Esophagus (tissue), 2 donors: ENCODE results near the gene INTS11. TPM values are rescaled to one million over a fixed set of nuclear protein-coding genes. Genes with fewer than 3 reads are reported as not detected.

Source experiments
- H3K27ac ChIP-seq, 2 donors: one replicate each; pipeline ENCODE4 v1.5.1; 2013; ENCODE audit warnings: low read depth in 2 of 2, mild to moderate bottlenecking in 2 of 2, inconsistent platforms in 1 of 2, low read length in 1 of 2, moderate library complexity in 1 of 2
- H3K27me3 ChIP-seq, 2 donors: one replicate each; pipeline ENCODE4 v1.6.1; 2013; ENCODE audit warnings: low read length in 2 of 2, control low read depth in 1 of 2, mild to moderate bottlenecking in 1 of 2; ENCODE audit not compliant: insufficient read depth in 2 of 2, control insufficient read depth in 1 of 2
- H3K36me3 ChIP-seq, 2 donors: one replicate each; pipeline ENCODE4 v1.6.1; 2013; ENCODE audit warnings: low read length in 1 of 2; ENCODE audit not compliant: control insufficient read depth in 2 of 2, insufficient read depth in 2 of 2
- H3K4me1 ChIP-seq, 2 donors: one replicate each; pipeline ENCODE4 v1.6.1; 2013; ENCODE audit warnings: low read length in 1 of 2; ENCODE audit not compliant: control insufficient read depth in 2 of 2, insufficient read depth in 2 of 2
- H3K4me3 ChIP-seq, 2 donors: one replicate each; pipeline ENCODE4 v1.5.1; 2013; ENCODE audit warnings: low read length in 2 of 2, mild to moderate bottlenecking in 2 of 2, low read depth in 1 of 2, moderate library complexity in 1 of 2
- H3K9me3 ChIP-seq, 2 donors: one replicate each; pipeline ENCODE4 v1.6.1; 2013; ENCODE audit warnings: mild to moderate bottlenecking in 2 of 2, low read depth in 1 of 2, low read length in 1 of 2, moderate library complexity in 1 of 2; ENCODE audit not compliant: control insufficient read depth in 2 of 2, insufficient read depth in 1 of 2
- WGBS, 2 donors: extraction: QIAGEN DNeasy Blood & Tissue Kit; methylation state at CpG; one replicate each; pipeline ENCODE4 v1.1.7; 2013; 5-methylcytosine and 5-hydroxymethylcytosine counted together
- polyA plus RNA-seq, 2 donors: library from polyadenylated mRNA; stranded (reverse); fragments of 200-250 nt; gene quantifications; one replicate each; pipeline ENCODE4 v1.2.3, GENCODE V29; 2013
- donor health status: healthy with polysubstance abuse.
- donor health status: Bipolar disorder and iron deficiency.

INTS11 gene
- polyA plus RNA-seq, 2 donors: 74.1 to 127 TPM

GRCh38 chr1:1304331-1305299, 19.8 kb downstream of the INTS11 start:
- no peaks in the 10 kb centered on the region for H3K9me3 ChIP-seq
- peak overlapping the region; percentile 37 to 69 for H3K4me3 ChIP-seq
- H3K27ac ChIP-seq: peak overlapping the region; percentile 86 to 98
- H3K27me3 ChIP-seq: no peaks in the 10 kb centered on the region
- H3K36me3 ChIP-seq: peaks cover 0 to 8% of the 10 kb centered on the region in 2 donors
- 18 to 41% methylated on average over 28 to 29 of the region's 29 CpGs for WGBS, 2 donors
- H3K4me1 ChIP-seq: peaks cover 28 to 60% of the 10 kb centered on the region in 2 donors

- peaks cover 0 to 10% of the 10 kb centered on the region in 2 donors for H3K36me3 ChIP-seq
- no peaks in the 10 kb centered on the region for H3K9me3 ChIP-seq
- H3K4me1 ChIP-seq: peaks cover 28 to 55% of the 10 kb centered on the region in 2 donors
- no peaks in the 10 kb centered on the region for H3K27me3 ChIP-seq
- 58 to 76% methylated on average over 13 of the region's 13 CpGs for WGBS, 2 donors
- H3K4me3 ChIP-seq: peak overlapping the region in 1 of 2 donors; percentile 4
- peak overlapping the region; percentile 80 to 98 for H3K27ac ChIP-seq
These were observed 20.7 kb downstream of the INTS11 start for GRCh38 chr1:1303736-1304135.

GRCh38 chr1:1302951-1303509, 21.4 kb downstream of the INTS11 start:
- Histone ChIP-seq H3K4me1 (peaks cover 28 to 55% of the 10 kb centered on the region in 2 donors), H3K4me3 (peak overlapping the region in 1 of 2 donors; percentile 19), H3K27ac (peak overlapping the region; percentile 80 to 98)

GRCh38 chr1:1302006-1302430, 22.4 kb downstream of the INTS11 start:
- no peaks in the 10 kb centered on the region for H3K27me3 ChIP-seq
- H3K4me1 ChIP-seq: peaks cover 27 to 54% of the 10 kb centered on the region in 2 donors
- H3K9me3 ChIP-seq: no peaks in the 10 kb centered on the region
- H3K36me3 ChIP-seq: peaks cover 0 to 17% of the 10 kb centered on the region in 2 donors
- no peak overlapping the region for H3K4me3 ChIP-seq
- peak overlapping the region in 1 of 2 donors; percentile 4 for H3K27ac ChIP-seq
- WGBS, 2 donors: 85 to 89% methylated on average over 9 of the region's 9 CpGs

More at GRCh38 chr1:1302951-1303509, 21.4 kb downstream of the INTS11 start:
- Histone ChIP-seq H3K36me3 (peaks cover 0 to 12% of the 10 kb centered on the region in 2 donors), H3K9me3 (no peaks in the 10 kb centered on the region), H3K27me3 (no peaks in the 10 kb centered on the region)
- 47 to 70% methylated on average over 31 of the region's 31 CpGs for WGBS, 2 donors

- Histone ChIP-seq H3K4me3 (no peak overlapping the region), H3K27ac (no peak overlapping the region), H3K9me3 (no peaks in the 10 kb centered on the region), H3K4me1 (peaks cover 12 to 38% of the 10 kb centered on the region in 2 donors), H3K36me3 (peaks cover 0 to 30% of the 10 kb centered on the region in 2 donors), H3K27me3 (no peaks in the 10 kb centered on the region)
- WGBS, 2 donors: 73 to 76% methylated on average over 12 of the region's 12 CpGs
These were observed 24.1 kb downstream of the INTS11 start for GRCh38 chr1:1300352-1300739.

- Histone ChIP-seq H3K27ac (no peak overlapping the region), H3K36me3 (peaks cover 0 to 34% of the 10 kb centered on the region in 2 donors), H3K27me3 (no peaks in the 10 kb centered on the region), H3K4me3 (no peak overlapping the region), H3K4me1 (peaks cover 8 to 33% of the 10 kb centered on the region in 2 donors), H3K9me3 (no peaks in the 10 kb centered on the region)
- WGBS, 2 donors: 85 to 87% methylated on average over 19 to 22 of the region's 22 CpGs
These were observed 24.6 kb downstream of the INTS11 start for GRCh38 chr1:1299686-1300351.

- peaks cover 2 to 25% of the 10 kb centered on the region in 2 donors for H3K4me1 ChIP-seq
- H3K27me3 ChIP-seq: no peaks in the 10 kb centered on the region
- peaks cover 0 to 3% of the 10 kb centered on the region in 2 donors for H3K9me3 ChIP-seq
- no peak overlapping the region for H3K4me3 ChIP-seq
- H3K27ac ChIP-seq: no peak overlapping the region
- 66 to 72% methylated on average over 28 to 30 of the region's 30 CpGs for WGBS, 2 donors
- H3K36me3 ChIP-seq: peaks cover 0 to 41% of the 10 kb centered on the region in 2 donors
These were observed 25.4 kb downstream of the INTS11 start for GRCh38 chr1:1298861-1299685.

DNA sequence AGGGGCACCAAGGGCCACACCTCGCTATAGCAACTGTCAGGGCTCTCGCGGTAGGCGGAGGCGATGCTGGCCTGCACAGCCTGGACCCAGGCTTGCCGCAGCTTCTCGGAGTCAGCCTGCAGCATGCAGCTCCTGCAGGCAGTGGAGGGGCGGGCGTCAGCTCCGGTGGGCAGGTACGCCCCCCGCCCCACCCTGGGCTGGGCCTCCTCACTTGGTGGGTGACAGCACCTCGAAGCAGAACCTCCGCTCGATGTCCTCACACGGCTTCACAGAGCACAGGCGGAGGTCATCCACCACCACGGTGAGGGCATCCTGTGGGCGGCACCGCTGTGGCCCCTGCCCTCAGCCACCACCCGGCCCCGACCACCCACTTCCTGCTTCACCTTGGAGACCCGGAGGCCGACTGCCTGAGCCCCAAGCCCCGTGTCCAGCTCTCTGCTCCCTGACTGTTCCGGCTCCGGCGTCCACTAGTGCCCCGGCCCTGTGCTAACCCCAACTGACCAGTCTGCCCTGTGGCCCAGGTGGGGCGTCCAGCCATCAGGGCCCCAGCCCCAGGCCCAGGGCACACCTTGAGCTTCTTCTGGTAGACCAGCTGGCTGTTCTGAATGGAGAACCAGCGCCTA, 26.5 kb downstream of the INTS11 start:
- Histone ChIP-seq H3K27me3 (no peaks in the 10 kb centered on the region), H3K27ac (no peak overlapping the region), H3K4me1 (peaks cover 0 to 14% of the 10 kb centered on the region in 2 donors), H3K36me3 (peaks cover 0 to 46% of the 10 kb centered on the region in 2 donors), H3K9me3 (peaks cover 0 to 3% of the 10 kb centered on the region in 2 donors), H3K4me3 (no peak overlapping the region)
- 92% methylated on average over 24 to 31 of the region's 31 CpGs for WGBS, 2 donors
